ENCODE results near the gene SPINK5.

GRCh38 chr5:148168246-148168645 is 104.5 kb downstream of the SPINK5 start, which contains the start of gene SPINK14:
- TF ChIP-seq SMC3 (IDR thresholded peaks at IDR 0.05), result no peak
- no peak for TF ChIP-seq CTCF (IDR thresholded peaks at IDR 0.05)
- TF ChIP-seq ZNF302 (CRISPR knock-in tag; IDR thresholded peaks at IDR 0.05), result no peak
- TF ChIP-seq MYC (IDR thresholded peaks at IDR 0.05; ENCODE audit: borderline replicate concordance, low read length), result no peak
- no peak for TF ChIP-seq EP300 (IDR thresholded peaks at IDR 0.05)
- no peak for TF ChIP-seq KDM1A (IDR thresholded peaks at IDR 0.05; ENCODE audit: low read depth)
- TF ChIP-seq GATA3 (IDR thresholded peaks at IDR 0.05; ENCODE audit: borderline replicate concordance), result no peak
- TF ChIP-seq POLR2A (IDR thresholded peaks at IDR 0.05; ENCODE audit: low read length), result no peak
- TF ChIP-seq PHF8 (IDR thresholded peaks at IDR 0.05; ENCODE audit: borderline replicate concordance, low read depth), result no peak
